Right atrium auricular region (tissue), 2 donors: ENCODE measurements around the gene SND1. TPM values are rescaled to one million over a fixed set of nuclear protein-coding genes. Genes with fewer than 3 reads are reported as not detected.

Source experiments
- DNase-seq: peaks from one replicate; pipeline ENCODE4 v3.0.0-alpha.2; 2019; ENCODE audit warnings: low spot score
- H3K27ac ChIP-seq, 2 donors: fragments of 200-600 bp; sonication (generic); 1 replicate in 1 of 2; 2 replicates in 1 of 2; pipeline ENCODE4 v1.5.1; 2016 to 2019
- H3K27me3 ChIP-seq, 2 donors: fragments of 200-600 bp; sonication (generic); one replicate each; pipeline versions ENCODE4 v1.5.1 to v1.6.0; 2017 to 2019
- H3K36me3 ChIP-seq: fragments of 200-600 bp; sonication (generic); one replicate; pipeline ENCODE4 v1.5.1; 2016
- H3K4me1 ChIP-seq, 2 donors: fragments of 200-600 bp; sonication (generic); one replicate each; pipeline versions ENCODE4 v1.5.1 to v1.6.0; 2017 to 2019
- H3K4me3 ChIP-seq, 2 donors: fragments of 200-600 bp; sonication (generic); 1 replicate in 1 of 2; 2 replicates in 1 of 2; pipeline ENCODE4 v1.5.1; 2017 to 2019; ENCODE audit warnings: mild to moderate bottlenecking in 1 of 2, moderate library complexity in 1 of 2
- H3K9me3 ChIP-seq, 2 donors: fragments of 200-600 bp; sonication (generic); one replicate each; pipeline ENCODE4 v1.5.1; 2019
- total RNA-seq, 2 donors: library from RNA; depleted of rRNA; stranded (reverse); fragments of >200 nt; gene quantifications; one replicate each; pipeline ENCODE4 v1.1.0, GENCODE V29; 2016
- TF ChIP-seq, protein P1 (sequence below), 2 donors: fragments of 200-600 bp; sonication (generic); IDR thresholded peaks; one replicate each; pipeline ENCODE4 v1.5.1; 2019; ENCODE audit warnings: antibody characterized with exemption in 2 of 2

SND1 gene
- total RNA-seq, 2 donors from 2014 or later, result 69.4 to 77.6 TPM

DNA sequence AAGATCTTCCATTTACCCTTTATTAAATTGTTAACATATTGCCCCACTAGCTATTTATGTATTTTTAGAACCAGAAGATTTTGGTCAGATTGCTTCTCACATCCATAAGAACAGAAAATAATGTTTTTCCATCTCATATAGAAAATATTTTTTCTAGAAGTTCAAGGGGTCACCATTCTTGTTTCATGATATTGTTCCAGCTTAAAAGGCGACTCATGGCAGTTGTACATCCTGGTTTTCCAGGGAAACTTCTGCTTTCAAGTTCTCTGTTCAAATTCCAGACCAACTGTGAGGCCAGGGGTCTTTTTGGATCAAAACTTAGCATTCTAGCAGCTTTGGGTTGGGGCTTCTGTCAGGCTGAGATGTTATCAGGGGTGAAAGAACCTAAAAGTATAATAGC lies 294.9 kb downstream of the SND1 start:
- H3K9me3 ChIP-seq, result no peaks in the 10 kb centered on the region
- H3K4me3 ChIP-seq, result no peak overlapping the region
- no peaks in the 10 kb centered on the region for H3K36me3 ChIP-seq
- DNase-seq, result no peak
- no peak overlapping the region for H3K27ac ChIP-seq
- peaks cover 0 to 10% of the 10 kb centered on the region in 2 donors for H3K4me1 ChIP-seq
- H3K27me3 ChIP-seq, result no peaks in the 10 kb centered on the region
- TF ChIP-seq, protein P1, sequence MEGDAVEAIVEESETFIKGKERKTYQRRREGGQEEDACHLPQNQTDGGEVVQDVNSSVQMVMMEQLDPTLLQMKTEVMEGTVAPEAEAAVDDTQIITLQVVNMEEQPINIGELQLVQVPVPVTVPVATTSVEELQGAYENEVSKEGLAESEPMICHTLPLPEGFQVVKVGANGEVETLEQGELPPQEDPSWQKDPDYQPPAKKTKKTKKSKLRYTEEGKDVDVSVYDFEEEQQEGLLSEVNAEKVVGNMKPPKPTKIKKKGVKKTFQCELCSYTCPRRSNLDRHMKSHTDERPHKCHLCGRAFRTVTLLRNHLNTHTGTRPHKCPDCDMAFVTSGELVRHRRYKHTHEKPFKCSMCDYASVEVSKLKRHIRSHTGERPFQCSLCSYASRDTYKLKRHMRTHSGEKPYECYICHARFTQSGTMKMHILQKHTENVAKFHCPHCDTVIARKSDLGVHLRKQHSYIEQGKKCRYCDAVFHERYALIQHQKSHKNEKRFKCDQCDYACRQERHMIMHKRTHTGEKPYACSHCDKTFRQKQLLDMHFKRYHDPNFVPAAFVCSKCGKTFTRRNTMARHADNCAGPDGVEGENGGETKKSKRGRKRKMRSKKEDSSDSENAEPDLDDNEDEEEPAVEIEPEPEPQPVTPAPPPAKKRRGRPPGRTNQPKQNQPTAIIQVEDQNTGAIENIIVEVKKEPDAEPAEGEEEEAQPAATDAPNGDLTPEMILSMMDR (IDR thresholded peaks at IDR 0.05), result no peak

DNA sequence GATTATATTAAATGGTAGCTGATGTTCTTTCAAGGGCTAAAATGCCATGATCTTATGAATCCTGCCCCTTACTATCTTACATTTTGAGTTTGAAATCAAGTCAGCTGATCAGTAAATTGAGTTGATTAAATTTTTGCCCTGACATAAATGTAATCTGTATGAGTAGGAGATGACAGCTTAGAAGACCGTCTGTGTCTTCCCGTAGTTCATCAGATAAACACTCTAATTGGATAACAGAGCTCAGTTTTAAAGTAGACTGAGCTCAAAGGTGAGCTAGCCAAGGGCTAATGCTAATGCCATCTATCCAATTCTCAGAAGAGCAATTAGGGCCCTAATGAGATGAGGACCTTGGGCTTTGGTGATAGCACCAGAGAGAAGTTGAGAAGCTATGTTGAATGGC lies 296.3 kb downstream of the SND1 start:
- Histone ChIP-seq H3K4me1 (peaks cover 0 to 10% of the 10 kb centered on the region in 2 donors), H3K27ac (no peak overlapping the region), H3K4me3 (no peak overlapping the region), H3K27me3 (no peaks in the 10 kb centered on the region), H3K9me3 (no peaks in the 10 kb centered on the region), H3K36me3 (no peaks in the 10 kb centered on the region)
- no peak for DNase-seq
- TF ChIP-seq, protein P1 (IDR thresholded peaks at IDR 0.05), result no peak

DNA sequence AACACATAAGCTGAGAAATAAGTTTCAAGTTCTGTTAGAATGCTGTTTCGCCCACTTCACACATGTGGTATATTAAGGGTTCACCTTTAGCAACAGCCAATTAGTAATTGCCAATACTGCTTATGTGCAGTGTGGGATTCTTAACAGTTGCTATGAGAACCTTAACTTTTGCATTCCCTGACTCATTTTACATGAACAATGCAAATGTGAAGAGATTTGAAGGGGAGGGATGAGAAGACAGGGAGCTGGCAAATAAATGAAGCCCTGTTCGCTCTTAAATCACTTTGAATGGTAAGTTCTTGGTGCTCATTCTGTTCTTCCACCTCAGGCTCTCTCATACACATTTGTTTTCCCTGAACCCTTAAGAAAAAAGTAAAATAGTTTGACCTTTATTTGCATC lies 296.9 kb downstream of the SND1 start:
- DNase-seq, result no peak
- no peak overlapping the region for H3K4me3 ChIP-seq
- H3K36me3 ChIP-seq, result no peaks in the 10 kb centered on the region
- no peak overlapping the region for H3K27ac ChIP-seq
- peaks cover 0 to 8% of the 10 kb centered on the region in 2 donors for H3K4me1 ChIP-seq
- no peaks in the 10 kb centered on the region for H3K9me3 ChIP-seq
- TF ChIP-seq, protein P1 (IDR thresholded peaks at IDR 0.05), result no peak
- H3K27me3 ChIP-seq, result no peaks in the 10 kb centered on the region

DNA sequence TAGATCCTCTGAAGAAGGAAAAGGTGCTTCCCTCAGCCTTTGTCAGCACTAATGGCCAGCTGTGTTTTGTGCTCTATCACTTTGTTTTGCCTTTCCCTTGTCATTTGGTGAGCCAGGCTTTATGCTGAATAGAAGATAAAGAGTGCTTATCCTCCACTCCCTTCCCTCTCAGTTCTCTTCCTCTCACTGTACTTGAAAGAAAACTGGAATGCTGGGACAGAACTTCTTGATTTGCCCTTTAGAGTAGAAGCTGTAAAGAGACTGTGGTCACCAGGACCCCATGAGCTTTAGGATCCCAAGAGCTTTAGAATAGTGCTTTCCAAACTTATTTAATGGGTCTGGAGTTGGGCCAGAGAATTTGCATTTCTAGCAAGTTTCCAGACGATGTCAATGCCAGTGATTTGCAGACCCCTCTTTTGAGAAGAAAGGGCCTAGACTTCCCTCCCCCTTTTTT lies 297.8 kb downstream of the SND1 start:
- Histone ChIP-seq H3K27me3 (no peaks in the 10 kb centered on the region), H3K4me1 (peaks cover 0 to 10% of the 10 kb centered on the region in 2 donors), H3K36me3 (no peaks in the 10 kb centered on the region), H3K4me3 (no peak overlapping the region), H3K27ac (no peak overlapping the region), H3K9me3 (no peaks in the 10 kb centered on the region)
- TF ChIP-seq, protein P1 (IDR thresholded peaks at IDR 0.05), result no peak
- DNase-seq, result no peak

DNA sequence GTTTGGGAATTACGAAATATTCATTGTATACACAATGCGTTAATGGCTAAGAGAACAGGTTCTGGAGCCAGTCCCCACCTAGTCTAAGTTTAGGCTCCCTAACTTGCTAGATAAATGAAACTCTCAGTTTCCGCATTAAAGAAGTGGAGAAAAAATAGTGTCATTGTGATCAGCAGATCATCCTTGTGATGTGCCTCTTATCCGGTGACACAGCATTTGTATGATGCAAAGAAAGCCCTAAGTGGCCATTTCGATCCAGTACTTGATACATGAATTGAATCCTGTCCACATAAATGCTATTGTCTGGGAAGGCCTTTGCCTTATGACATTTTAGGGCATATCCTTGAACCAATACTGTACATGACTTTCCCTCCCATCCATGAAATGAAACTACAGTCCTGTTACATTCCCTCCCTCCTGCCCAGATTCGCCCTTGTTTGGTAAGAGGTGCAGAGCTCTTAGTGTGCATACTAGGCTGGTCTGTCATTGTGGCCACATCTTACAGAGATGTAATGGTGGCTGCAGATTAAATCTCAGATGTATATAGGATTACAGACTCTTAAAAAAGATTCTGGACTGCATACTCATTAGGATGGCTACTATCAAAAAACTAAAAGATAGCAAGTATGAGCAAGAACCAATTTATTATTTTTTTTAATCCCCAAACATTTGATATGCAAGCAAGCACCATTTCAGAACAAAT lies 298.4 kb downstream of the SND1 start:
- no peak overlapping the region for H3K27ac ChIP-seq
- H3K4me1 ChIP-seq, result peaks cover 0 to 13% of the 10 kb centered on the region in 2 donors
- DNase-seq, result no peak
- H3K9me3 ChIP-seq, result no peaks in the 10 kb centered on the region
- H3K4me3 ChIP-seq, result no peak overlapping the region
- no peaks in the 10 kb centered on the region for H3K36me3 ChIP-seq
- TF ChIP-seq, protein P1 (IDR thresholded peaks at IDR 0.05), result no peak
- no peaks in the 10 kb centered on the region for H3K27me3 ChIP-seq
